ENCODE results near the gene CFL2.

CFL2 gene

GRCh38 chr14:34668111-34668510 is 46.3 kb downstream of the CFL2 start:
- DNase-seq = no peak

DNA sequence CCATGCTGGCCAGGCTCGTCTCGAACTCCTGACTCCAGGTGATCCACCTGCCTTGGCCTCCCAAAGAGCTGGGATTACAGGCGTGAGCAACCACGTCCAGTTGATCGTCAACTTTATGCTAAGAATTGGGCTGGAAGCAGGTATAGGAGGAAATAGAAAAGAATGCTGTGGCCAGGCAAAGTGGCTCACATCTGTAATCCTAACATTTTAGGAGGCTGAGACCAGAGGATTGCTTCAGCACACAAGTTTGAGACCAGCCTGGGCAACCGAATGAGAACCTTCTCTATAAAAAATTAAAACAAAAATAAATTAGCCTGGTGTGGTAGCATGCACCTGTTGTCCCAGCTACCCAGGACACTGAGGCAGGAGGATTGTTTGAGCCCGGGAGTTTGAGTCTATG is 47.4 kb downstream of the CFL2 start:
- no peak for DNase-seq

DNA sequence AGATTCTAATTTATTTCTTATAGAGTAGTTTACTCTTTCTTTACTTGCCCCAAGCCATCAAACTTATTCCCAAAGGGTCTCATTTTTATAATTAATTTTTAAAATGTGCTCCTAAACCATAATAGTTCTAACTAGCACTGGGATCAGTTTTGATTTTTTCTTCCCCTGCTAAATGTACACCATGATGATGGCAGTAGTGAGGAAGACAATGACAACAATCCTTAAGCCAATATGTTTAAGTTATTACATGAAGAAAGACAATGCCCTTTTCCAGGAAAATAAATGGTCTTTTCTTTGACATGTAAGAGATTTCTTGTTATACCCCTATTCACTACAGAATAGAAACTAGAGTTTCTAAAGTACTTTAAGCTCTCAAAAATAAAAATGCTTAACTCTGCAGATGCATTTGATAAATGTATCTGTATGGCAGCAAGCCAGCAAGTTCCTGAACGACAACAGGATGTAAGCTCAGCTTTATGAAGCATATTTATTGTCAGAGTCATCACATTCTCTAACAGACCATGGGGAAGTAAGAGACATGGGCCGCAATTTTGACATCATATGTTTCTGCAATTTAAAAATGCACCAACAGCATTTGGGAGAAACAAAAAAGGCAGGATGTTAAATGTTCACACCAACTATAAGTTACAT is 48.5 kb downstream of the CFL2 start:
- peak; percentile 50 for DNase-seq

DNA sequence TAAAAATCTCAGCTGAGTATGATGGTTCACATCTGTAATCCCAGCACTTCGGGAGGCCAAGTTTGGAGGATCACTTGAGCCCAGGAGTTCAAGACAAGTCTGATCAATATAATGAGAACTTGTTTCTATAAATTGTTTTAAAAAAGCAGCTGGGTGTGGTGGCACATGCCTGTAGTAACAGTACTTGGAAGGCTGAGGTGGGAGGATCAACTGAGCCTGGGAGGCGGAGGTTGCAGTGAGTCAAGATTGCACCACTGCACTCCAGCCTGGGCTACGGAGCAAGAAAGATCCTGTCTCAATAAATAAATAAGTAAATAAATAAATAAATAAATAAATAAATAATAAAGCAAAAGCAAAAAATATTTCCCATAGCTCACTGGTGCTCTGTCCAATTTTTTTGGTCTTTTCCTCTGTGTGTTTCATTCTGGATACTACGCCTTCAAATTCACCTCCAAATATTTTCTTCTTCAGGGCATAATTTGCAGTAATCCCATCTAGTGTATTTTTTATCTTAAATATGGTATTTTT is 51.8 kb downstream of the CFL2 start:
- no peak for DNase-seq

- no peak for DNase-seq
Measured at GRCh38 chr14:34660796-34661195, 53.6 kb downstream of the CFL2 start.
